Ascending aorta (tissue), 2 donors: ENCODE data around the gene SRP14. TPM values are rescaled to one million over a fixed set of nuclear protein-coding genes. Genes with fewer than 3 reads are reported as not detected.

Source experiments
- DNase-seq, 2 donors: peaks; one replicate each; pipeline ENCODE4 v3.0.0-alpha.2; 2019; ENCODE audit warnings: low spot score in 2 of 2
- H3K27ac ChIP-seq, 2 donors: fragments of 200-600 bp; sonication (generic); one replicate each; pipeline ENCODE4 v1.5.1; 2016 to 2017; ENCODE audit warnings: mild to moderate bottlenecking in 1 of 2
- H3K27me3 ChIP-seq: fragments of 200-600 bp; sonication (generic); one replicate; pipeline ENCODE4 v1.5.1; 2017
- H3K36me3 ChIP-seq, 2 donors: fragments of 200-600 bp; sonication (generic); one replicate each; pipeline ENCODE4 v1.5.1; 2016
- H3K4me1 ChIP-seq, 2 donors: fragments of 200-600 bp; sonication (generic); one replicate each; pipeline ENCODE4 v1.5.1; 2016 to 2017; ENCODE audit warnings: mild to moderate bottlenecking in 1 of 2
- H3K4me3 ChIP-seq, 2 donors: fragments of 200-600 bp; sonication (generic); one replicate each; pipeline ENCODE4 v1.5.1; 2016 to 2017; ENCODE audit warnings: mild to moderate bottlenecking in 1 of 2
- H3K9me3 ChIP-seq, 2 donors: fragments of 200-600 bp; sonication (generic); one replicate each; pipeline ENCODE4 v1.5.1; 2016
- CTCF ChIP-seq, 3 experiments: fragments of 200-600 bp in 2 of 3; fragments of 450-650 bp in 1 of 3; sonication (generic) in 2 of 3; IDR thresholded peaks; one replicate each; pipeline ENCODE4 v1.5.1; 2016 to 2019; ENCODE audit warnings: antibody characterized with exemption in 3 of 3, mild to moderate bottlenecking in 1 of 3, moderate library complexity in 1 of 3
- intact Hi-C: fragments of 100-400 bp; cut with DNase I; formaldehyde crosslinking; loops from one replicate; pipeline ENCODE4 v1.15.1; 2023
- total RNA-seq: library from RNA; depleted of rRNA; stranded (reverse); fragments of >200 nt; gene quantifications from one replicate; pipeline ENCODE4 v1.1.0, GENCODE V29; 2016

The SRP14 gene
- total RNA-seq, 1 donor from 2014 or later, result 365 TPM

- peak overlapping the region in 1 of 2 donors; percentile 24 for H3K4me3 ChIP-seq
- DNase-seq, result peak; percentile 73 to 93
- no peaks in the 10 kb centered on the region for H3K36me3 ChIP-seq
- H3K27me3 ChIP-seq, result no peaks in the 10 kb centered on the region
- H3K9me3 ChIP-seq, result no peaks in the 10 kb centered on the region
- peak overlapping the region in 1 of 2 donors; percentile 21 for H3K27ac ChIP-seq
- H3K4me1 ChIP-seq, result peaks cover 0 to 10% of the 10 kb centered on the region in 2 donors
- peak; percentile 90 to 99 (median 94) for TF ChIP-seq CTCF (IDR thresholded peaks at IDR 0.05)
- intact Hi-C loops, result loop anchor here (1.0 to 5.0 kb wide), 4 partner anchors 24 to 229 kb away; partner anchors contain the start of gene BUB1B
Observed at GRCh38 chr15:40044717-40045571, 6.0 kb upstream of the SRP14 start.

- no peaks in the 10 kb centered on the region for H3K27me3 ChIP-seq
- H3K9me3 ChIP-seq, result no peaks in the 10 kb centered on the region
- H3K4me3 ChIP-seq, result no peak overlapping the region
- H3K4me1 ChIP-seq, result peaks cover 0 to 10% of the 10 kb centered on the region in 2 donors
- intact Hi-C loops, result loop anchor here (2.0 kb wide), 2 partner anchors 25 to 117 kb away; partner anchors contain the start of gene BUB1B
- H3K36me3 ChIP-seq, result no peaks in the 10 kb centered on the region
- no peak overlapping the region for H3K27ac ChIP-seq
- TF ChIP-seq CTCF (IDR thresholded peaks at IDR 0.05), result no peak
- DNase-seq, result peak in 1 of 2 donors; percentile 45
Observed at GRCh38 chr15:40043927-40044716, 5.1 kb upstream of the SRP14 start.

- Histone ChIP-seq H3K36me3 (no peaks in the 10 kb centered on the region), H3K27ac (no peak overlapping the region), H3K9me3 (no peaks in the 10 kb centered on the region), H3K4me3 (no peak overlapping the region), H3K4me1 (peaks cover 0 to 9% of the 10 kb centered on the region in 2 donors), H3K27me3 (no peaks in the 10 kb centered on the region)
- no peak for TF ChIP-seq CTCF (IDR thresholded peaks at IDR 0.05)
- DNase-seq, result peak in 1 of 2 donors; percentile 30
- intact Hi-C loops, result no loop called here
Observed at GRCh38 chr15:40042791-40043320, 3.9 kb upstream of the SRP14 start.

GRCh38 chr15:40040770-40041169, 1.8 kb upstream of the SRP14 start:
- Histone ChIP-seq H3K9me3 (no peaks in the 10 kb centered on the region), H3K4me3 (no peak overlapping the region), H3K27ac (no peak overlapping the region), H3K4me1 (peaks cover 0 to 12% of the 10 kb centered on the region in 2 donors), H3K27me3 (no peaks in the 10 kb centered on the region), H3K36me3 (peaks cover 13 to 15% of the 10 kb centered on the region in 2 donors)
- no peak for TF ChIP-seq CTCF (IDR thresholded peaks at IDR 0.05)
- intact Hi-C loops, result no loop called here
- DNase-seq, result peak in 1 of 2 donors; percentile 35

- TF ChIP-seq CTCF (IDR thresholded peaks at IDR 0.05), result no peak
- H3K4me1 ChIP-seq, result peaks cover 0 to 9% of the 10 kb centered on the region in 2 donors
- H3K36me3 ChIP-seq, result peaks cover 18 to 20% of the 10 kb centered on the region in 2 donors
- H3K27ac ChIP-seq, result no peak overlapping the region
- DNase-seq, result peak in 1 of 2 donors; percentile 60
- intact Hi-C loops, result no loop called here
- no peaks in the 10 kb centered on the region for H3K27me3 ChIP-seq
- peak overlapping the region in 1 of 2 donors; percentile 74 for H3K4me3 ChIP-seq
- H3K9me3 ChIP-seq, result no peaks in the 10 kb centered on the region
Observed at GRCh38 chr15:40040293-40040635, 1.3 kb upstream of the SRP14 start.
